ENCODE results near the gene RAD51B. TPM values are rescaled to one million over a fixed set of nuclear protein-coding genes. Genes with fewer than 3 reads are reported as not detected.

The RAD51B gene
- total and polyA plus RNA-seq, 2 of the 13 experiments (the other 11 are each of a cell fraction or from before 2014, with no cell fraction given): 7.0 to 9.5 TPM

GRCh38 chr14:68693926-68694325, 874.3 kb downstream of the RAD51B start:
- no peak for FAIRE-seq
- CTCF ChIA-PET (ENCODE audit: low intra/inter-chr PET ratio, low total read pairs): no interaction called here
- no TSS peak for BruUV-seq (replicated peaks)
- TF ChIP-seq MXI1 (IDR thresholded peaks at IDR 0.05; ENCODE audit: borderline replicate concordance, low read depth, low read length) (no peak), GFI1 (CRISPR knock-in tag; IDR thresholded peaks at IDR 0.05; ENCODE audit: borderline replicate concordance) (no peak), ZNF841 (CRISPR knock-in tag; IDR thresholded peaks at IDR 0.05; ENCODE audit: borderline replicate concordance) (no peak), ZHX2 (IDR thresholded peaks at IDR 0.05; ENCODE audit: low read depth) (no peak), ZHX2 (CRISPR knock-in tag; IDR thresholded peaks at IDR 0.05; ENCODE audit: borderline replicate concordance) (no peak), TFE3 (CRISPR knock-in tag; IDR thresholded peaks at IDR 0.05) (no peak), SMARCC2 (IDR thresholded peaks at IDR 0.05) (no peak), DMTF1 (CRISPR knock-in tag; IDR thresholded peaks at IDR 0.05) (no peak), KDM6A (CRISPR knock-in tag; IDR thresholded peaks at IDR 0.05; ENCODE audit: low read depth) (no peak), ZNF441 (CRISPR knock-in tag; IDR thresholded peaks at IDR 0.05; ENCODE audit: borderline replicate concordance) (no peak), ZNF431 (CRISPR knock-in tag; IDR thresholded peaks at IDR 0.05; ENCODE audit: borderline replicate concordance, low read depth) (no peak), ZNF790 (CRISPR knock-in tag; IDR thresholded peaks at IDR 0.05; ENCODE audit: borderline replicate concordance) (no peak)

More at GRCh38 chr14:68693926-68694325, 874.3 kb downstream of the RAD51B start:
- Histone ChIP-seq H3K27ac (ENCODE audit: extremely low read length, insufficient read depth, low read length) (no peak overlapping the region), H3K36me3 (replicated peaks in 1 of 2; ENCODE audit: control insufficient read depth in 1 of 2, insufficient read depth in 2 of 2, low read length in 2 of 2) (no peaks in the 10 kb centered on the region), H3K9ac (ENCODE audit: insufficient read depth, low read depth, low read length) (no peak overlapping the region), H3K4me2 (ENCODE audit: low read depth, low read length) (no peak overlapping the region), H3K27me3 (ENCODE audit: control insufficient read depth in 1 of 2, insufficient read depth in 2 of 2, low read length in 2 of 2) (peaks cover 0 to 46% of the 10 kb centered on the region in 2 experiments; a peak in 3 of 5 replicates), H2AFZ (ENCODE audit: low read length) (no peak overlapping the region), H3K79me2 (ENCODE audit: insufficient read depth, low read length) (no peaks in the 10 kb centered on the region), H4K20me1 (ENCODE audit: insufficient read depth, low read length) (no peaks in the 10 kb centered on the region), H3K4me1 (ENCODE audit: insufficient read depth, low read length) (peaks cover 19% of the 10 kb centered on the region; the same call in 1 of the 2 replicates), H3K4me3 (replicated peaks in 1 of 3; ENCODE audit: insufficient read depth in 1 of 3, low read depth in 2 of 3, low read length in 3 of 3) (no peak overlapping the region), H3K9me3 (ENCODE audit: low read length) (no peaks in the 10 kb centered on the region)
- POLR2A ChIA-PET: interaction anchor here (1.4 kb wide), 1 partner anchor 90 kb away, joined by 3 read pairs; no protein-coding TSS in a partner anchor
- in situ Hi-C loops (cut with HindIII; ENCODE audit: extremely low pct_ligation_motif_present, low pct_unique_long_range_greater_than_20kb) (no loop called here), intact Hi-C loops (cut with micrococcal nuclease; ENCODE audit: unreplicated experiment) (no loop called here)
- no peak for ATAC-seq
- 71% methylated on average over 2 of the region's 2 CpGs for WGBS (ENCODE audit: low lambda C conversion rate)
- DNase-seq (ENCODE audit: low spot score): no peak

Data from HepG2 (cell line).